ENCODE results near the gene PTTG1IP. TPM values are rescaled to one million over a fixed set of nuclear protein-coding genes. Genes with fewer than 3 reads are reported as not detected.
A peak's percentile ranks its signal among the peaks of the same experiment; 100 is the strongest.

Gene PTTG1IP
- total and polyA plus RNA-seq, 2 of the 13 experiments (the other 11 are each of a cell fraction or from before 2014, with no cell fraction given) = 161 to 700 TPM

DNA sequence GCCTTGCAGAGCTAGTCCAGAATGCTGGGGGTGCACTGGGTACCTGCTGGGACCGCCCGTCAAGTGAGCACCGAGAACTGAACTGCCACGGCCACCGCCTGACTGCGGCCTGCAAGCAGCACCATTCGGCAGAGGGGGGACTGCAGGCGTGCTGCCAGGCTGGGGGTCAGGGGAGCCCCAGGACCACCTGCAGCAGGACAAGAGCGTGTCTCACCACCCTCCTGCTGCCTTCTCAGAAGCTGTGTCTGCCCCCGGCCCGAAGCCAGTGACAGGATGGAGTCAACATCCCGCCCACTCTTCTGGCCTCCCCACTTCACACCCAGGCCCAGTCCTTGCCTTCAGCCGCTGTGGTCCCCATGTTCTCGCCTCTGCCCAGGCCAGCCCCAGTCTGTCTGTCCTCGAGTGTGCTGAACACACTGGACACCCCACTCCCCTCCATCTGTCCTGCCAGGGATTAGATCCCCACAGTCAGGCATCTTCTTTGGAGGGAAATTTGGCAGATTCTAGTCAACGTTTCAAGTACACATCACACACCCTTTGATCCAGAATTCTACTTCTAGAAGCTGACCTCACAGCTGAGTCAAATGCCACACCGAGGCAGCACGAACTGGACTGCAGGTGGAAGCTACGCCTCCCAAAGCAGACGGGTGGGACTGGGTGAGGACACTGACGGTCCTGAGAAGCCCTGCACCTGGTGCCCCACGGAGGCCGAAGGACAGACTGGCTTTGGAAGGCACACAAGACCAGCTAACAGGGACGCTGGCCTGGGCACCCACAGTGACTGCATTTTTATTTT lies 26.0 kb downstream of the PTTG1IP start (continued):
- TF ChIP-seq AGO1 (IDR thresholded peaks at IDR 0.05; ENCODE audit: low read depth, low read length, poor library complexity, severe bottlenecking) = peak; percentile 90
- TF ChIP-seq AKAP8 (CRISPR knock-in tag; IDR thresholded peaks at IDR 0.05) = peak; percentile 98
- 0 out of 2 replicates have a peak, but pooled peaks have one; percentile 2 for TF ChIP-seq HDAC2 (CRISPR knock-in tag; IDR thresholded peaks at IDR 0.05)
- TF ChIP-seq ETV5 (CRISPR knock-in tag; IDR thresholded peaks at IDR 0.05; ENCODE audit: borderline replicate concordance) = no peak
- TF ChIP-seq, protein P1, sequence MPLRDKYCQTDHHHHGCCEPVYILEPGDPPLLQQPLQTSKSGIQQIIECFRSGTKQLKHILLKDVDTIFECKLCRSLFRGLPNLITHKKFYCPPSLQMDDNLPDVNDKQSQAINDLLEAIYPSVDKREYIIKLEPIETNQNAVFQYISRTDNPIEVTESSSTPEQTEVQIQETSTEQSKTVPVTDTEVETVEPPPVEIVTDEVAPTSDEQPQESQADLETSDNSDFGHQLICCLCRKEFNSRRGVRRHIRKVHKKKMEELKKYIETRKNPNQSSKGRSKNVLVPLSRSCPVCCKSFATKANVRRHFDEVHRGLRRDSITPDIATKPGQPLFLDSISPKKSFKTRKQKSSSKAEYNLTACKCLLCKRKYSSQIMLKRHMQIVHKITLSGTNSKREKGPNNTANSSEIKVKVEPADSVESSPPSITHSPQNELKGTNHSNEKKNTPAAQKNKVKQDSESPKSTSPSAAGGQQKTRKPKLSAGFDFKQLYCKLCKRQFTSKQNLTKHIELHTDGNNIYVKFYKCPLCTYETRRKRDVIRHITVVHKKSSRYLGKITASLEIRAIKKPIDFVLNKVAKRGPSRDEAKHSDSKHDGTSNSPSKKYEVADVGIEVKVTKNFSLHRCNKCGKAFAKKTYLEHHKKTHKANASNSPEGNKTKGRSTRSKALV (CRISPR knock-in tag; IDR thresholded peaks at IDR 0.05) = peak; percentile 76
- peak; percentile 9; the same call in 1 of the 2 replicates for TF ChIP-seq GABPB1 (CRISPR knock-in tag; IDR thresholded peaks at IDR 0.05)
- no peak for TF ChIP-seq CHD4 (IDR thresholded peaks at IDR 0.05; ENCODE audit: borderline replicate concordance, low read length)
- no peak for TF ChIP-seq ZNF660 (CRISPR knock-in tag; IDR thresholded peaks at IDR 0.05; ENCODE audit: borderline replicate concordance, low read depth)
- no peak for TF ChIP-seq SMARCC2 (IDR thresholded peaks at IDR 0.05)
- no peak for TF ChIP-seq KAT8 (CRISPR knock-in tag; IDR thresholded peaks at IDR 0.05)
- no peak for TF ChIP-seq ZNF207 (IDR thresholded peaks at IDR 0.05; ENCODE audit: borderline replicate concordance)
- TF ChIP-seq, protein P2, sequence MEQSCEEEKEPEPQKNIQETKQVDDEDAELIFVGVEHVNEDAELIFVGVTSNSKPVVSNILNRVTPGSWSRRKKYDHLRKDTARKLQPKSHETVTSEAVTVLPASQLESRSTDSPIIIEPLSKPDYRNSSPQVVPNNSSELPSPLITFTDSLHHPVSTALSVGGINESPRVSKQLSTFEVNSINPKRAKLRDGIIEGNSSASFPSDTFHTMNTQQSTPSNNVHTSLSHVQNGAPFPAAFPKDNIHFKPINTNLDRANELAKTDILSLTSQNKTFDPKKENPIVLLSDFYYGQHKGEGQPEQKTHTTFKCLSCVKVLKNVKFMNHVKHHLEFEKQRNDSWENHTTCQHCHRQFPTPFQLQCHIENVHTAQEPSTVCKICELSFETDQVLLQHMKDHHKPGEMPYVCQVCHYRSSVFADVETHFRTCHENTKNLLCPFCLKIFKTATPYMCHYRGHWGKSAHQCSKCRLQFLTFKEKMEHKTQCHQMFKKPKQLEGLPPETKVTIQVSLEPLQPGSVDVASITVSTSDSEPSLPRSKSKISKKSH (CRISPR knock-in tag; IDR thresholded peaks at IDR 0.05; ENCODE audit: borderline replicate concordance) = no peak
- TF ChIP-seq ZNF12 (CRISPR knock-in tag; IDR thresholded peaks at IDR 0.05) = no peak
- TF ChIP-seq STAT5B (CRISPR knock-in tag; IDR thresholded peaks at IDR 0.05) = no peak
- no peak for TF ChIP-seq ZNF138 (CRISPR knock-in tag; IDR thresholded peaks at IDR 0.05; ENCODE audit: low read depth)
- TF ChIP-seq TOPORS (CRISPR knock-in tag; IDR thresholded peaks at IDR 0.05) = no peak
- no peak for TF ChIP-seq ZNF253 (CRISPR knock-in tag; IDR thresholded peaks at IDR 0.05; ENCODE audit: borderline replicate concordance)
- TF ChIP-seq, protein P3, sequence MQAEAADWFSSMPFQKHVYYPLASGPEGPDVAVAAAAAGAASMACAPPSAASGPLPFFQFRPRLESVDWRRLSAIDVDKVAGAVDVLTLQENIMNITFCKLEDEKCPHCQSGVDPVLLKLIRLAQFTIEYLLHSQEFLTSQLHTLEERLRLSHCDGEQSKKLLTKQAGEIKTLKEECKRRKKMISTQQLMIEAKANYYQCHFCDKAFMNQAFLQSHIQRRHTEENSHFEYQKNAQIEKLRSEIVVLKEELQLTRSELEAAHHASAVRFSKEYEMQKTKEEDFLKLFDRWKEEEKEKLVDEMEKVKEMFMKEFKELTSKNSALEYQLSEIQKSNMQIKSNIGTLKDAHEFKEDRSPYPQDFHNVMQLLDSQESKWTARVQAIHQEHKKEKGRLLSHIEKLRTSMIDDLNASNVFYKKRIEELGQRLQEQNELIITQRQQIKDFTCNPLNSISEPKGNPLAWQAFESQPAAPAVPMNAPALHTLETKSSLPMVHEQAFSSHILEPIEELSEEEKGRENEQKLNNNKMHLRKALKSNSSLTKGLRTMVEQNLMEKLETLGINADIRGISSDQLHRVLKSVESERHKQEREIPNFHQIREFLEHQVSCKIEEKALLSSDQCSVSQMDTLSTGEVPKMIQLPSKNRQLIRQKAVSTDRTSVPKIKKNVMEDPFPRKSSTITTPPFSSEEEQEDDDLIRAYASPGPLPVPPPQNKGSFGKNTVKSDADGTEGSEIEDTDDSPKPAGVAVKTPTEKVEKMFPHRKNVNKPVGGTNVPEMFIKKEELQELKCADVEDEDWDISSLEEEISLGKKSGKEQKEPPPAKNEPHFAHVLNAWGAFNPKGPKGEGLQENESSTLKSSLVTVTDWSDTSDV (CRISPR knock-in tag; IDR thresholded peaks at IDR 0.05) = no peak
- TF ChIP-seq ZNF446 (CRISPR knock-in tag; IDR thresholded peaks at IDR 0.05) = no peak
- no peak for TF ChIP-seq RARA (CRISPR knock-in tag; IDR thresholded peaks at IDR 0.05)
- TF ChIP-seq SAFB2 (CRISPR knock-in tag; IDR thresholded peaks at IDR 0.05; ENCODE audit: borderline replicate concordance, low read depth) = no peak
- no peak; the same call in 1 of the 2 replicates for TF ChIP-seq KDM5B (CRISPR knock-in tag; IDR thresholded peaks at IDR 0.05; ENCODE audit: borderline replicate concordance)
- TF ChIP-seq, protein P4, sequence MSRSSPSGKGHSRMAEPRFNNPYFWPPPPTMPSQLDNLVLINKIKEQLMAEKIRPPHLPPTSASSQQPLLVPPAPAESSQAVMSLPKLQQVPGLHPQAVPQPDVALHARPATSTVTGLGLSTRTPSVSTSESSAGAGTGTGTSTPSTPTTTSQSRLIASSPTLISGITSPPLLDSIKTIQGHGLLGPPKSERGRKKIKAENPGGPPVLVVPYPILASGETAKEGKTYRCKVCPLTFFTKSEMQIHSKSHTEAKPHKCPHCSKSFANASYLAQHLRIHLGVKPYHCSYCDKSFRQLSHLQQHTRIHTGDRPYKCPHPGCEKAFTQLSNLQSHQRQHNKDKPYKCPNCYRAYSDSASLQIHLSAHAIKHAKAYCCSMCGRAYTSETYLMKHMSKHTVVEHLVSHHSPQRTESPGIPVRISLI (CRISPR knock-in tag; IDR thresholded peaks at IDR 0.05; ENCODE audit: borderline replicate concordance) = no peak

Data from HepG2 (cell line).